Caki2 (cell line): ENCODE data around the gene GABBR2. TPM values are rescaled to one million over a fixed set of nuclear protein-coding genes. Genes with fewer than 3 reads are reported as not detected.
"Not testable (repeated sequence)": the region's sequence is repeated elsewhere in the genome, so short reads cannot be mapped to it uniquely, and the experiment has no call there.

Source experiments
- DNase-seq: peaks from one replicate; pipeline ENCODE4 v3.0.0-alpha.2; 2015; ENCODE audit warnings: low read depth
- in situ Hi-C: cut with HindIII; loops from 2 replicates; pipeline ENCODE4 v1.10.0; 2016; ENCODE audit warnings: low sequenced_read_pairs, low pct_unique_long_range_greater_than_20kb, mixed read lengths
- total RNA-seq: library from RNA; depleted of rRNA; stranded (reverse); fragments of >200 nt; shearing (Covaris generic); gene quantifications from 2 replicates; pipeline ENCODE4 v1.2.3, GENCODE V29; 2014; ENCODE audit warnings: low replicate concordance

GABBR2 gene
- total RNA-seq, 1 experiment from 2014 or later: 0.61 TPM

- in situ Hi-C loops, DNase-seq: not testable (repeated sequence)
Measured at GRCh38 chr9:98270284-98270683, 438.5 kb downstream of the GABBR2 start.

- DNase-seq, in situ Hi-C loops: not testable (repeated sequence)
Measured at GRCh38 chr9:98269652-98270051, 439.1 kb downstream of the GABBR2 start.

- DNase-seq, in situ Hi-C loops: not testable (repeated sequence)
Measured at GRCh38 chr9:98267556-98267955, 441.2 kb downstream of the GABBR2 start.

- no peak for DNase-seq
- in situ Hi-C loops: no loop called here
Measured at GRCh38 chr9:98264516-98264915, 444.2 kb downstream of the GABBR2 start.

GRCh38 chr9:98263482-98264357 lies 445.0 kb downstream of the GABBR2 start:
- DNase-seq: peak; percentile 56
- in situ Hi-C loops: no loop called here

- DNase-seq: no peak
- in situ Hi-C loops: no loop called here
Measured at GRCh38 chr9:98263080-98263479, 445.7 kb downstream of the GABBR2 start.

- in situ Hi-C loops: no loop called here
Measured at GRCh38 chr9:98262056-98262455, 446.7 kb downstream of the GABBR2 start.

GRCh38 chr9:98260635-98261034 lies 448.1 kb downstream of the GABBR2 start:
- no peak for DNase-seq
- in situ Hi-C loops: no loop called here

More at GRCh38 chr9:98262056-98262455, 446.7 kb downstream of the GABBR2 start:
- DNase-seq: no peak

- DNase-seq: no peak
- in situ Hi-C loops: no loop called here
Measured at GRCh38 chr9:98259791-98260190, 448.9 kb downstream of the GABBR2 start.

GRCh38 chr9:98256756-98257155 lies 452.0 kb downstream of the GABBR2 start:
- in situ Hi-C loops: no loop called here
- no peak for DNase-seq

GRCh38 chr9:98255578-98256296 lies 453.0 kb downstream of the GABBR2 start, which contains the start of gene TBC1D2:
Gene TBC1D2 (minus strand): TSS chr9:98255649. CDS start chr9:98255541, 108 bp downstream.
- in situ Hi-C loops: no loop called here

GRCh38 chr9:98255061-98255577 lies 453.6 kb downstream of the GABBR2 start:
- in situ Hi-C loops: no loop called here
- no peak for DNase-seq

More at GRCh38 chr9:98255578-98256296, 453.0 kb downstream of the GABBR2 start, which contains the start of gene TBC1D2:
- DNase-seq: peak; percentile 95

GRCh38 chr9:98254228-98255060 lies 454.3 kb downstream of the GABBR2 start:
- DNase-seq: no peak
- in situ Hi-C loops: no loop called here

- in situ Hi-C loops: no loop called here
- DNase-seq: no peak
Measured at GRCh38 chr9:98253565-98253964, 455.2 kb downstream of the GABBR2 start.

GRCh38 chr9:98251551-98251950 lies 457.2 kb downstream of the GABBR2 start:
- in situ Hi-C loops: no loop called here
- peak; percentile 67 for DNase-seq

- in situ Hi-C loops: no loop called here
- peak; percentile 74 for DNase-seq
Measured at GRCh38 chr9:98249771-98250170, 459.0 kb downstream of the GABBR2 start.

GRCh38 chr9:98248737-98249474 lies 459.8 kb downstream of the GABBR2 start:
- peak; percentile 94 for DNase-seq
- in situ Hi-C loops: no loop called here
